ENCODE data around the gene TNFRSF21.
"Not testable (repeated sequence)": the region's sequence is repeated elsewhere in the genome, so short reads cannot be mapped to it uniquely, and the experiment has no call there.

The TNFRSF21 gene, protein sequence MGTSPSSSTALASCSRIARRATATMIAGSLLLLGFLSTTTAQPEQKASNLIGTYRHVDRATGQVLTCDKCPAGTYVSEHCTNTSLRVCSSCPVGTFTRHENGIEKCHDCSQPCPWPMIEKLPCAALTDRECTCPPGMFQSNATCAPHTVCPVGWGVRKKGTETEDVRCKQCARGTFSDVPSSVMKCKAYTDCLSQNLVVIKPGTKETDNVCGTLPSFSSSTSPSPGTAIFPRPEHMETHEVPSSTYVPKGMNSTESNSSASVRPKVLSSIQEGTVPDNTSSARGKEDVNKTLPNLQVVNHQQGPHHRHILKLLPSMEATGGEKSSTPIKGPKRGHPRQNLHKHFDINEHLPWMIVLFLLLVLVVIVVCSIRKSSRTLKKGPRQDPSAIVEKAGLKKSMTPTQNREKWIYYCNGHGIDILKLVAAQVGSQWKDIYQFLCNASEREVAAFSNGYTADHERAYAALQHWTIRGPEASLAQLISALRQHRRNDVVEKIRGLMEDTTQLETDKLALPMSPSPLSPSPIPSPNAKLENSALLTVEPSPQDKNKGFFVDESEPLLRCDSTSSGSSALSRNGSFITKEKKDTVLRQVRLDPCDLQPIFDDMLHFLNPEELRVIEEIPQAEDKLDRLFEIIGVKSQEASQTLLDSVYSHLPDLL
- total RNA-seq: 0 to 0.15 (median 0) reads per million in 4 donors

DNA sequence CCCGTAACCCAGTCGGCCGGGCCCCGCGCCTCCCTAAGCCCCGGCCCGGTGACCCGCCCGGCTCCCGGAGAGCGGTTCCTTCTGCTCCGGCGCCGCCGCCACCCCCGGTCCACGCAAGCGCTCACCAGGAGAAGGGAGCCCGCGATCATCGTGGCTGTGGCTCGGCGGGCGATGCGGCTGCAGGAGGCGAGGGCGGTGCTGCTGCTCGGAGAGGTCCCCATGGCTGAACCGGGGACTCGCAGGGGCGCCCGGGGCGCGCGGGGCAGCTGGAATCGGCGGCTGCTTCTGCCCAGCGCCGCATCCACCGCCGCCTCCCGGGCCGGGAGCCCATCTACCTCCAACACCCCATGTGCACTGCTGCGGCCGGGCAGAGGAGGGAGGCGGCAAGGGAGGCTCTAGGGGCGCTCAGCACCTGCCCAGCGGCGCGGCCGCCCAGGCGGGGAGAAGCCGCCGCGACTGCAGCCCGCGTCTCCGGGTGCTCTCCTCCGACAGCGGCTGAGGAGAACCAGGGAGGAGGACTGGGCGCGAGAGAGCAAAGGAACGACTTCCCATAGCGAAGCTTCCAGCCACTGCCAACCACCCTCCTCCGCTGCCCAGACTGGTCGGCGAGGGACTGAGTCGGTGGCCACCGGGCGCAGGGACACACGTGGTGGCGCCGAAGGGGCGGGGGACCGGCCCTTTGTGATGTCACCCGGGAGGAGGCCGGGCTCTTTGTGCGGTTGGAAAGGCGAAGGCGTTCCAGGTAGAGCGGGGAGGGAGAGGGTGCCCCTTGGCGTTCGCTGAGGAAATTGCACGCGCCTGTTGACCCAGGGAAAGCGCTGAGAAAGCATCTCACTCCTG is at the start of gene TNFRSF21:
TNFRSF21 (minus strand) TSS at position 615 of the 840 bp plus-strand sequence; CDS start at position 221, 394 bp downstream.
- peak; percentile 24 to 70 (median 53) for DNase-seq

DNA sequence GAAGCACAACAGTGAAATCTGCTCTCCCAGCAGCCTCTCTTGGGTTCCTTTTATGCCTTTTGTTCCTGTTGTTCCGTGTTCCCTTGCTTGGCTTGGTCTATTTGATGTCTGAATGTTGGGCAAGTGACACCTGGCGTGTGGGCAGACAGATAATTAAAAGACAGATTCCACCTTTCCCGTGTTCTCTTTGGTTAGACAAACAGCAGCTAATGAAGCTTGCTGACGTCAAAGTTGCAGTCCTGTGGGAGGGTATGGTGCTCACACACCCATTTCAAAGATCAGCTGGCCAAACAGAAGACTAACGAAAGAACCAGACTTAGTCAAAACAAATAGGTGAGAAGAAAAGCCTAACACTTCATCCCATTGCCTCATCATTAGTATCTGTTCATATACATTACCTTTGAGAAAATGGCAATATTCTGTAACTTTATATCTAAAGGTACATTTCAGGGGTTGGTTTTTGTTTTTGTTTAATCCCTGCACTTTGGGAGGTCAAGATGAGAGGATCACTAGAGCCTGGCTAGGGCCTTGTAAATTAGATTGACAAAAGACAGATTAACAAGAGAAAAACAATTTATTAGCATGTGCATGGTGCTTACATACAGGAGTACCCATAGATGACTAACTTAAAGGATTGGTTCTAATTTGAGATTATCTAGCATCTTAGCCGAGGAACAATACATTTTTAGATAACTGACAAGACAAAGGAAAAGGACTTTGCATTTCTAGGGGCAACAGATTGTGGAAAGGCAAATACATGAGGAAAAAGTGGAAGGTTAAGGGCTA is 48.9 kb upstream of the TNFRSF21 start:
- no peak for DNase-seq

DNA sequence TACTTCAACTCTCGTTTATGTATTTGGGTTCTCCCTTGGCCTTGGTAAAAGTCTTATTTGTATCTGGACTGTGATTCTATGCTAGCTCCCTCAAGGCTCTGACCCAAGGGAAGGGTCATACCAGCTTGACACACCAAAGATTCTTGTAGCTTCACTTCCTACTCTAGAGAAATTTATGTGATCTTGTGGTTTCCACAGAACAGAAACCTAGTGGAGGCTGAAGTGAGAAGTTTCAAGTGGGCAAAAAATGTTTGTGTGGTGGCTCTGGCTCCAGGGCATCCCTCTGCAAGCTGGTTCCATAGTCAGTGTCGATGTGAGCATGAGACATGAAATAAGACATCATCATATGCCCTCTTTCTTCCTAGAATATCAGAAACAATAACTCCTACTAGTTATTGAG is 48.1 kb upstream of the TNFRSF21 start:
- no peak for DNase-seq

DNA sequence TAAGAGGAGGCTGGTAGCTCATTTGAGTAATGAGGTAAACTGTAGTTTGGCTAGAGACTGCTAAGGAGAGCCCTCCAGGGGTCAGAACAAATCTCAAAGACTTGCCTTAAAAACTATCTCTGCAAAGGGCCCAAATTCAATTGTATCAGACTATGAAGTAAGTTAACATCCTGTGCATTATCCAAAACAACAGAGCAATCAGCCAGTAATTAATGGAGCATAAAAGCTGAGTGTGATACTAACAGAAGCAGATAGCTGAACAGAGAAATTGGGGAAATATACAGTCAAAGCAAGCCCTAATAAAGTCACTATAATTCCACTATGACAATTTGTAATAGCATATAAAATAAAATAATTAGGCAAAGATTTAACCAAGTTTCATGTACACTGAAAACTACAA is 45.8 kb upstream of the TNFRSF21 start:
- DNase-seq: no peak

DNA sequence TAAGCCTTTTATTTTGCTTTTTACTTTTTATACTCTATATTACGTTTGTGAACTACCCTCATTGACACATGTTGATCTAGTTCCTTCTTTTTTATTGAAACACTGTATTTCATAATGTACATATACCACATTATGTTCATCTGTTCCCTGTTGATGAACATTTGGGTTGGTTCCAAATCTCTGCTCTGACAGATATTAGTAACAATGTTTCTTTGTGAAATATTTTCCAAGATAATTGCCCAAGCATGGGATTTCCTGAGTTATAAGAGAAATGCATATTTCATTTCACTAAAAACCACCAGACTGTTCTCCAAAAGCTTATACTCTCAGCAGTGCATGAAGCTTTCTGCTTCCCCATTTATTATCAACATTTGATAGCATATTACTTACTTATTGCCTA is 44.2 kb upstream of the TNFRSF21 start:
- no peak for DNase-seq

DNA sequence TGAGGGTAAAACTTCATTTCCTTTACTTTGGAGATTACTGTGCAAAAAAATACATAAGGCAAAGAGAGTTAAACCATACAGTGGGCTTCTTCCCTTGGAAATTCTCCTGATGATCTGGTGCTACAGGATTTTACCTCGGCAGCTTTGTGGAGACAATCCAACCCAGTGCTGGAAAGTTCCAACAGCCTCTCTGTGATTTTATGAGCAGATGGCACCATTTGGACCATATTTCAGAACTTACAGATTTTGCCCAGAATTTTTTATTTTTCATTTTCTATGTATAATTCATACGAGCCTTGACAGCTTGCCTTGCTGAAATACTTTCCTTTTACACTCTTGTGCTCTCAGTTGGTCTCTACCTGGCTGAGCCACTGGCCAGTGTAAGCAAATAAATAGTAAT is 43.3 kb upstream of the TNFRSF21 start:
- no peak for DNase-seq

DNA sequence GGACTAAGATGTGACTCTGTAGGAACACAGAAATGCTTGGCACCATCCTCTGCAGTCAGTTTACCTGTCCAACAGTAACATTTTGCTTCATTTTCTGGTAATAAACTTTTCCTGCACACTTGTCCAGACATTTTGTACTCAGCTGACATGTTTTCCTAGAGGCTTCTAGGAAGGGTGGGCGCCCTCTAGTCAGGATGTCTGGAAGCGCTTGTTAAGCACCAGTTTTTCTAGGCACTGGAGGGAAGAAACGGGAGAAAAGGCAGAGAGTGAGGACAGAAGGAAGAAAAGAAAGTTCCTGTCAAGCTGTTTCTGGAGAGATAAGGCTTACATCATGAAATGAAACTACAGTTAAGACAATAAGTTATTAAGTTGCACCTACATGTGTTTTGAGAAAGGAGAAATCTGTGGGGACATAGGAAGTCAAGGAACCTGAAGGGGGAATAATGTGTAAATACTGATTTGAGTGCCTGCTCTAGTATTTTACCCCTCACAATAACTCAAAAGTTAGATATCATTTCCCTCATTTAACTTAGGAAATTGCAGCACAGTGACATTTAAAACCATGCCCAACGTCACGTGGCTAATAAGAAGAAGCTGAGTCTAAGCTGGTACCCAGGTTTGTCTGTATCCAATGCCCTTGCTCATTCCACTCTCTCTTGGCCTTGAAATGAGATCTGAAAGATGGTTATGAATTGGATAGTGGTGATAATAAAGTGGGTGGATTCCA is 42.7 kb upstream of the TNFRSF21 start:
- no peak for DNase-seq

DNA sequence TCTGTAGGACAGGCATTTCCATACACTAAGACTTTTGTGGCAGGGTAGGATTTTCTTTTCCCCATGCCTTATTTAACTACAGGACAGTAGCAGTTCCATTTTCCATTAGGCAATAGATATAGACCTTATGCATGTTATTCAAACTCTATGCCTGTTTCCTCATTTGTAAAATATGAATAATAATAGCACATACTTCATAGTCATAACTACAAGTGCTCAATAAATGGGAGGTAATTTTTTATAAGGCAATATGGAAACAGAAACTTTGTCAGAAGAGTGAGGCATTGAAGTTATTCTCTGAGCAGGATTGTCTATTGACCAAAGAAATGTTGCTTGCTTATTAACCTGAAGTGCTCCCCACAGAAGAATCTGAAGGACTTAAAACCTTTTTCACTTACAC is 41.9 kb upstream of the TNFRSF21 start:
- DNase-seq: no peak

DNA sequence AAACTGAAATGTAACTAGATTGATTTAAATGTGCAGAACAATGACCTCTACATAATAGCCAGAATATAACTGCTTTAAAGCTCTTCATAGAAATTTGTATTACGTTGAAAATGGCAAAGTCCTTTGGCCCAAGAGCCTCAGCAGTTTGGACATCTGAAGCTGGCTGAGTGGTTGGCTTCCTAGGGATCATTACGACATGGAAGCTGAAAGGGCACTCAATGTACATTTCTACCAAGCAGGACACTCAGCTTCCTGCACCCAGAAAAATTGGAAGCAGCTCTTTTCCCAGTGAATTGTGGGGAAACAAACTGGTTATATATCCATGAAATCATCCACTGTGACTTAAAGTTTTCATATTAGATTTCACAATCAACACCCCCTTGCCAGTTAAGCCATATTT is 40.2 kb upstream of the TNFRSF21 start:
- DNase-seq: no peak

DNA sequence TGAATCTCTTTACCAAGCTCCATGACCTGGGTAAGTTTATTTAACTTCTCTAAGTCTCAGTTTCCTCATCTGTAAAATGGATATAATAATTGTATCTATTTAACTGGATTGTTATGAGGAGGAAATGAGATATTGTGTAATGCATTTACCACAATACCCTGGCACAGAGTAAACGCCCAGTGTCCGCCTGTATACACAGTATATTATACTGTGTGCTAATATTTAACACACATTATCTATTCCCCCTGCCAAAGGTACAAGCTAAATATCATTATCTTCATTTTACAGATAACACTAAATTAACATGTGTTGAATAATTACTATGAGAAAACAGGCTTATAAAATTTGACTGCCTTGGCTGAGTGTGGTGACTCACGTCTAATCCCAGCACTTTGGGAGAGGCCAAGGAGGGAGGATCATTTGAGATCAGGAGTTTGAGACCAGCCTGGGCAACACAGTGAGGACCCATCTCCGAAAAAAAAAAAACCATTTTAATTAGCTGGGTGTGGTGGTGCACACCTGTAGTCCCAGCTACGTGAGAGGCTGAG is 38.7 kb upstream of the TNFRSF21 start:
- no peak for DNase-seq

DNA sequence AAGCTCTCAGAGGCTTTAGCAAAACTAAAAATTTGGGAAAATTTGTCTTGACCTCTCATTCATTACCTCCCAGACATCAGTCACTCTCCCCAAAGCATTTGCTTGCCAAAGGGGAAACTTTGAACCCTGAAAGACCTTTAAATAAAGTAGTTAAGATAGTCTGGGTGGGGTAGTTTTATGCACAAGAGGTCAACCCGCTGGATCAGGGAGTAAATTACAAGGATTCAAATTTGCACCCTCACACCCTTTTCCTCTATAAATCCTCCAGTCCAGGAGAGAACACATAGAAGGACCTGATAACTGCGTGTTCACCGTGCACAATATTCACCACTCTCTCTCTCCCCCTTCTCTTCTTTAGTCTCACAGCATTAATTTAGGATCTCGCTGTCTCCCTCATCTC is 36.1 kb upstream of the TNFRSF21 start:
- no peak for DNase-seq

DNA sequence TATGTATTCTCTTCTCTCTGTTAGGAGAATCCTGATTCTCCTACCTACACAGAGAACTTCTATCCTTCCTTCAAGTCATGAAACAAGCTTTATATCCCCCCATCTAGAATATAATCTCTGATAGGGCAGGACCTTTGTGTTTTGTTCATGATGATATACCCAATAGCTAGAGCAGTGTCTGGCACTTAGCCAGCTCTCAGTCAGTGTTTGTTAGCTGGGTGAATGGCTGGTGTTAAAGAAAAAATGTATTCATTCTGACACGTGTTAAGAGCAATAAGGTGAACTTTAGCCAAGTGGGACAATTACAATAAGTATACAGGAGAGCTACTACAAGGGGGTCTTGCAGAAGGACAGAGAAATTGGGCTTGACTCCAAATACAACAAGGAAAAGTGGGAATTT is 34.3 kb upstream of the TNFRSF21 start:
- DNase-seq: no peak

DNA sequence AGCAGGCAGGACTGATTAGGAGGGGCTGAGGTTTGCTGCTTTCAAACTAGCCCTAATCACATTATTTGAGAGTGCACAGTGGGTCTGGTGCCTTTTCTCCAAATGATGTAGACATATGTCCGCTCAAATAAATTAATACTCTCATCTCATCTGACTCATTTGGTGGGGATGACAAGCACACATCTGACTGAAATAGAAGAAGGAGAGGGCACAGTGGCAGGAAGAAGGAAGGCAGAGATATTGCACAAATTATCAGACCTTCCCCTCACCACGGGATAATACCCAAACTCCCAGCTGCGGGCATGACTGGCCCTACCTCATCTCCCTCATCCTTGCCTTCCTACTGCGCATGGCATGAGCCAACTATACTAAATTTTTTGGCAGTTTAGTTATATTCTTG is 33.9 kb upstream of the TNFRSF21 start:
- DNase-seq: no peak

DNA sequence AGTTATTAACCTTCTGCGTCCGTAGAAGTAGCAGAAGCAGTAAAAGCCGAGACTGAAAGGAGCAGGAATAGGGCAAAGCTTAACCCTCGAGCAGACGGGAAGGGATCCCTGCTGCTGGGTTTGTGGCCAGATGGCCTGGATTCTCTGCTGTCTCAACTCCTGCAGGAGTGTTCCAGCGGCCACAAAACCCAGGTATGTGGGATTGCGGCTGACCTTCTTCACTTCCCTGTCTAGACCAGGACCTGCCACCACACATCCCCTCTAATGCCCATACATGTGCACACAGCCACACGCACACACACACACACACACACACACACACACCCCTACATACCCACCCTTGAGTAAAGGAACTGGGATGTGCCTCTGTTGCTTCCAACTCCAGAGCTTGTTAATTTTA is 33.1 kb upstream of the TNFRSF21 start:
- DNase-seq: no peak

DNA sequence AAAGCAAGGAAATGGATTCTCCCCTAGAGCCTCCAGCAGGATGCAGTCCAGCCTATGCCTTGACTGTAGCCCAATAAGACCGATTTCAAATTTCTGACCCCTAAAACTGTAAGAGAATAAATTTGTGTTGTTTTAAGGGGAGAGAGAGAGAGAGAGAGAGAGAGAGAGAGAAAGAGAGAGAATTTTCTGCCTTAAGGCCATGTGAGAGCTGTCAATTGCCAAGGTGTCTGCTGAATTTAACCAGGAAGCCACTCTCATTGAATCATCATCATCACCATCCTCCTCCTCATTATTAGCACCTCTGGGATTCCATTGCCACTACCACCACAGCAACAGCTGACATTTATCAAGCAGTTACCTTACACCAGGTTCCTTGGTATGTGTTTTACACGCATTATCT is 27.8 kb upstream of the TNFRSF21 start:
- DNase-seq: no peak

DNA sequence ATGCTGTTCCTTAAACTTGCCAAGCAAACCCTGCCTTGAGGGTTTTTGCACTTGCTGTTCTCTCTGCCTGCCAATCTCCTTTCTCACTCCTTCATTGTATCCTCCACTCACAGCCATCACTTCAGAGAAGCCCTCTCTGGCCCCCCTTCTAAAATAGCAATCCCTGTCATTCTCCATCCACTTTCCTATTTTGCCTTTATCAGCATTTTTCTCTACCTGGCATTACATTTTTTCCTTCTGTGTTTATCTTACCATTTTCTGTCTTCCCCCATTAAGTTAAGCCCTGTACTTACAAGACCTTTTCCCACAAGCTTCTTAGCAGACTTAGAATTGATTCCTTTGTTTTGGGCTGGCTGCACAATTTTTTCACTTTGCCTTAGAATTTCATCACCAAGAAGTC is 26.6 kb upstream of the TNFRSF21 start:
- no peak for DNase-seq

DNA sequence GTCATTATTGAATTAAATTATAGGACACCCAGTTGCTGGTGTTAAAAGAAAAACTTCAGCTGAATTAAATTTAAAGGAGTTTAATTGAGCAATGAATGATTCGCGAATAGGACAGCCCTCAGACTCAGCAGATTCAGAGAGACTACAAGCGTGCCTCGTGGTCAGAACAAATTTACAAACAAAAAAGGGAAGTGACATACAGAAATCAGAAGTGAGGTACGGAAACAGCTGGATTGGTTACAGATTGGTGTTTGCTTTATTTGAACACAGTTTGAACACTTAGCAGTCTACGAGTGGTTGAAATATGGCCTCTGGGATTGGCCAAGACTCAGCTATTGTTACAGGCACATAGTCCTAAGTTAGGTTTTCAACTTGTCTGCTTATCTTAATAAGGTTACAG is 25.8 kb upstream of the TNFRSF21 start:
- DNase-seq: no peak

DNA sequence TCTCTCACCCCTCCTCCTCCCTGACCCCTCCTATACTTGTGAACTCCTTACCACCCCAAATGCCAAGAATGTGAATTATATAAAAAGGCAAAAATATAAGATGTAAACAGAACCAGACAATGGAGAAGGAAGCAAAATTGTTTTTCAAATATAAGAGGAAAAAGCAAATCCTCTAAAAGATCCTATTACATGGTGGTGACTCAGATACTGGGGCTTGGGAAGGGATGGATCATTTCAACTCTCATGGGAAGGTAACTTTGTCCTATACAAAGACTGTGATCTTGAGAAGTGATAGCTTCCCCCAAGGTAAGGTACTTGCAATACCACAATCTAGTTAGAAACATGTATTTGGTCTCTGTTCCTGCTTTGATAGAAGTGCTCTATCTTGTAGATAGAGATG is 24.6 kb upstream of the TNFRSF21 start:
- no peak for DNase-seq

DNA sequence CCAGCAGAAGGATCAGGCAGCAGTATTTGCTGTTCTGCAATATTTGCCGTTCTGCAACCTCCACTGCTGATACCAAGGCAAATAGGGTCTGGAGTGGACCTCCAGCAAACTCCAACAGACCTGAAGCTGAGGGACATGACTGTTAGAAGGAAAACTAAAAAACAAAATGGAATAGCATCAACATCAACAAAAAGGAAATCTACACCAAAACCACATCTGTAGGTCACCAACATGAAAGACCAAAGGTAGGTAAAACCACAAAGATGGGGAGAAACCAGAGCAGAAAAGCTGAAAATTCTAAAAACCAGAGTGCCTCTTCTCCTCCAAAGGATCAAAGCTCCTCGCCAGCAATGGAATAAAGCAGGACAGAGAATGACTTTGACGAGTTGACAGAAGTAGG is 18.9 kb upstream of the TNFRSF21 start:
- DNase-seq: not testable (repeated sequence)

DNA sequence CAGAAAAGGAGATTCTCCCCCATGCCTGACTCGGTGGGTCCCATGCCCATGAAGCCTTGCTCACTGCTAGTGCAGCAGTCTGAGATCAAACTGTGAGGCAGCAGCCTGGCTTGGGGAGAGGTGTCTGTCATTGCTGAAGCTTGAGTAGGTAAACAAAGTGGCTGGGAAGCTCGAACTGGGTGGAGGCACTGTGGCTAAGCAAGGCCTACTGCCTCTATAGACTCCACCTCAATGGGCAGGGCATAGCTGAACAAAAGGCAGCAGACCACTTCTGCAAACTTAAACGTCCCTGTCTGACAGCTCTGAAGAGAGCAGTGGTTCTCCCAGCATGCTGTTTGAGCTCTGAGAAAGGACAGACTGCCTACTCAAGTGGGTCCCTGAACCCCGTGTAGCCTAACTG is 18.4 kb upstream of the TNFRSF21 start:
- DNase-seq: not testable (repeated sequence)

DNA sequence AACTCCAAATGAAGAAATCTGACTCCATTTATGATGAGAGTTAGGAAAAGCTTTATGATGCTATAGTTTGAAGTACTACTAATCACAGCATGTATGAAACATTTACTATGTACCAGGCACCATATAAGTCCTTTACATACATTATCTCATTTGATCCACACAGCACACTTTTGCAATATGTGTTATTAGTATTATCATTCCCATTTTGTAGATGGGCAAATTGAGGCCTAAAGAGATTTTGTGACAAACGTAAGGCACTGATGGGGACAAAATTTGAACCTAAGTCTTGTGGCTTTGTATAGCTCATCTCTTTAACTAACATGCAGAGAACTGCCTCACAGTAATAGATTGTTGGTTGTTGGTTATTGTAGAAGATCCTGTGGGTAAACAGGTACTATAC is 14.2 kb upstream of the TNFRSF21 start:
- no peak for DNase-seq

DNA sequence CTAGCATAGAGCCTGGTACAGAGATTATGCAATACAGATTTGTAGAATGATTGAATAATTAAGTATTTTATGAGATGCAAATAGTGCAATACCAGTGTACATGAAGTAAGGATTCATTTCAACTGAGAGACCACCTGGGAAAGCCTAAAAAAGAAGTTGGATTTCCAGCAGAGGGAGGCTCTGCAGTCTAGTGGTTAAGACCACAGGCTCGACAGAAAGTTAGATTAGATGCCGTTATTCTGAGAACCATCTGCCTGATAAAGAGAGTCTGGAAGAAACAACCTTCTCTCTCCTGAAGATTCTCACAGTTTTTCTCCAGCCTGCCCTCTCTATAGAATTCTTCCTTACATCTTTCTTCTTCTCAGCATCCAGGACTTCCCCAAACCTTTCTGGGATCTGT is 13.6 kb upstream of the TNFRSF21 start:
- DNase-seq: no peak

Data from T-helper 1 cell (primary cell).